ENCODE data around the gene ARL17A.
"Not testable (repeated sequence)": the region's sequence is repeated elsewhere in the genome, so short reads cannot be mapped to it uniquely, and the experiment has no call there.

ARL17A gene

DNA sequence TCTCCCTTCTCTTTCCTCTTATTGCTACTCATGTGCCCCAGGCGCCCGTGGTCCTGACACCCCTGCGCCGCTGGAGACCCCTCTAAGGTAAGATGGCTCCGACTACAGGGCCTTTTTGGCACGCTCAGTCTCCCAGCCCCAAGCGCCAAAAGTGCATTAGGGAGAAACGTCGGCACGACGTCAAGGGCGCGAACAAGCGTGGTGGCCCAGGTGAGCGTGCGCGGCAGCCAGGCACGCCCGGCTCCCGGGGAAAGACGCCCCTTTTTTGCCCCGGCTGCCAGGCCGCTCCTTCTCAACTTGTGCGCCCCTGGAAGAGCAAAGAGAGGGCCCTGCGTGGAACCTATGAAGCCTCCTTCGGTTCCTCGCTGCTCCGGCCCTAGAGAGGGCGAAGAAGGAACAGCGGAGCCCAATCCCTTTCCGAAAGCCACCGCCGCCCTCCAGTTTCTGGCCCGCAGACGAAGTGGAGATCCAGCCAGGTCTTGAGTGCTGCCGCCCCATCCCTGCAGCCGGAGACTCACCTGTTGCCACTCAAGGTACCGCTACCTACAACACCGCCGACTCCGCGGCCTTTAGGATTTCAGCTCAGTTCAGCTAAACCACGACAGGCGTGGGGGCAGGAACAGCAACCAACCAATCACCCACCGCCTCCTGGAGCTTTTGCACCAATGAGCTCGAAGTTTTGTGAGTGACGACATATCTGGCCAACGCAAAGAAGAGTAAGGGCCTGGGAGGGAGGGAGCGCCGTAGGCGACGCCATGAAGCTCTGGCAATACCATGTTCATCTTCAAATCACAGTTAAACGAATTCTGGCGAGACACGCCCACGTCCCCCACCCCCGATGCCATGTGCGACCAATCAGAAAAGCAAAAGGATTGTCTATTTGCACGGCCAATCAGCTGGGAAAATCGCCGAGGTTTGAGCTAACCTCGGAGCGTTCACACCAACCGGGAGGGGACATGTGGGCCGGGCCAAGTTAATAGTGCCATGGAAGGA, at the start of gene ARL17A:
TSS of gene ARL17A (minus strand) at position 609 of the 993 bp plus-strand sequence. CDS start 3,369 bp downstream, outside the sequence.
- in situ Hi-C loops (cut with HindIII; ENCODE audit: low sequenced_read_pairs), result not testable (repeated sequence)

DNA sequence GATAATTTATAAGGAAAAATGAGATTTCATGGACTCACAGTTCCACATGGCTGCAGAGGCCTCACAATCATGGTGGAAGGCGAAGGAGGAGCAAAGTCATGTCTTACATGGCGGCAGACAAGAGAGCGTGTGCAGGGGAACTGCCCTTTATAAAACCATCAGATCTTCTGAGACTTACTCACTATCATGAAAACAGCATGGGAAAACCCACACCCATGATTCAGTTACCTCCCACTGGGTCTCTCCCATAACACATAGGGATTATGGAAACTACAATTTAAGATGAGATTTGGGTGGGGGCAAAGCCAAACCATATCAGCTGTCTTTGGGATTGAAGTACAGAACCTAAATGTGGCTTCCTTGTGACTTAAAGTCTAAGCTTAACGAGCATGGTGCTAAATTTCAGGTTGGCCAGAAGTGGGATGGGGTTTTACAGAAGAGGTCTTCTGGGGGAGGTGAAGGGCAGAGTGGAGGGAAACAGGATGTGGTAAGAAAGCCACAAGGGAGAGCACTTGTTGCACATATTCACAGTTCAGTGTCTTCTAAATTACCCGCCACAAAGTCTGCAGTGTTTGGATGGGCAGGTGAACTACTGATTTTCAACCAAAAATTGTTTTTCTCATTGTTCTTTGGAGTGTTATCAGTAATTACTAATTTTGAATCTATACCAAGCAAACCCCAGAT, 49.4 kb upstream of the ARL17A start:
- in situ Hi-C loops (cut with HindIII; ENCODE audit: low sequenced_read_pairs), result not testable (repeated sequence)

DNA sequence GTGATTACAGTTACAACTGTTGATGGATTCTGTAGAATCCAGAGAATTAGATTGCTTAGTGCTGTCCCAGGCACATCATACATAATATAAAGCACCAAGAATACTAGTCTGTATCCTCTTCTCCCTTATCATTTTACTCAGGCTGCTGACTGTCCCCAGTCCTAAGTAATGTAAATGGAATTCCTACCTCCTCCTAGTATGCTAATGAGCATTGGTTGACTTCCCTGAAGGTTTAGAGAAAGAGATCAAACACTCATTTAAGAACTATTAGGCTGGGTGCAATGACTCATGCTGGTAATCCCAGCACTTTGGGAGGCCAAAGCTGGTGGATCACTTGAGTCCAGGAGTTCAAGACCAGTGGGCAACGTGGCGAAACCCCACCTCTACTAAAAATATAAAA, 48.0 kb upstream of the ARL17A start:
- in situ Hi-C loops (cut with HindIII; ENCODE audit: low sequenced_read_pairs), result not testable (repeated sequence)

DNA sequence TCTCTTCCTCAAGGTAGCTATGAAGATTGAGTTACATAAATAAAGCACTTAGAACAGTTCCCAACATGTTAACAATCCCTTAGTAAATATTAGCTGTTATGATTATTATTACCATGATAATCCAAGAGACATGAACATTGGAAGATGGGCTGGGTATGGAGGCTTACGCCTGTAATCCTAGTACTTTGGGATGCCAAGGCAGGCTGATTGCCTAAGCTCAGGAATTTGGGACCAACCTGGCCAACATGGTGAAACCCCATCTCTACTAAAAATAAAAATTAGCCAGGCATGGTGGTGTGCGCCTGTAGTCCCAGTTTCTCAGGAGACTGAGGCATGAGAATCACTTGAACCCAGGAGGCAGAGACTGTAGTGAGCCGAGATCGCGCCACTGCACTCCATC, 45.2 kb upstream of the ARL17A start:
- in situ Hi-C loops (cut with HindIII; ENCODE audit: low sequenced_read_pairs), result not testable (repeated sequence)

DNA sequence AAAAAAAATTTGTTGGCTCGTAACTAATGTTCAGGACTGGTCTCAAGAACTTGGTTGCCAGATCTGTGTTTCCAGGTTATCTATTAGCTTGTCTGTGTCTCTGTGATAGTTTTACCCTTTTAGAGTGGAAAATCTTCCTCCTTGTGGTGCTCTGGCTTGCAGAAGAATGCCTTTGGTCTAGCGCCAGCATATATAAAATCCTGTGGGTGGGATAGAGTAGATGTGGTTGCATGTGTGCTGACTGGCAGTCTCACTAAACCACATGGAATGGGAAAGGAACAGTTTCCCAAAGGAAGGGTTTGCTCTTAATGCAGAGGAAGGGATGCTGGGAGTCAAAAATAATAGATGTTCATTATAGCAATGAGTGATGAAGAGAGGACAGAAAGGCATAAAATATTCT, 44.3 kb upstream of the ARL17A start:
- in situ Hi-C loops (cut with HindIII; ENCODE audit: low sequenced_read_pairs), result not testable (repeated sequence)

DNA sequence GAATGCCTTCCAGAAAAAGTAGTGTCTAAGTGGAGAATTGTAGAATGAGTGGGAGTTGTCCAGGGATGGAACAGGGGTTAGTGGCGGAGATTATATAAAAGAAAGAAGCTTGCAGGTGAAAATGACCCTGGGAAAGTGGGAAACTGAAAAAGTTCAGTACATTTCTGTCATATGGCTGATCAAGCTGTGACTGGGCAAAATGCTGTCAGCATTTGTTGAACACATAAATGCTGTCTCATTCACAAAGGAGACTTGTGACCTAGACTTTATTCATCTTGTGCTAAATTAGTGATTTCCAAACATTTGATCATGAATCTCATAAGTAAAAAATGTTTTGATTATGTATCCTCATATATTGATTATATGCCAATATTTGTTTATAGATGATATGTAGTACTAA, 39.5 kb upstream of the ARL17A start:
- in situ Hi-C loops (cut with HindIII; ENCODE audit: low sequenced_read_pairs), result not testable (repeated sequence)

DNA sequence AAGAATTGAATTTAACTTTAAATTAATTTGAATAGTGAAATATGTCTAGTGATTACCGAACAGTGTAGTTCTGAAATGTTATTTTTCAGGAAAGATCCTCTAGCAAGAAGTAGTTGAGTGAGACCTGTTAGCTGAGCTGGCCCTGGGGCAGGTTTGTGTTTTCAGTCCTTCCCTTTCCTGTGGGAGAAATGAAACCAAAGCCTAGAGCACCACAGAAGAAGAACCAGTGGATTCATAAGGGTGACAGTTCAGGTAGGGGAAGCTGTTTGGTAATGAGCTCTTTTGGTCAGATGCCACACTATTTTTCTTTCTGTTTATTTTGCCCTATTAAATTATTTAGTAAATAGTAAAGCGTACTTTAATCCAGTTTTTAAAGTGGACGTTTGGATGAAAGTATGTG, 37.6 kb upstream of the ARL17A start:
- in situ Hi-C loops (cut with HindIII; ENCODE audit: low sequenced_read_pairs), result not testable (repeated sequence)

DNA sequence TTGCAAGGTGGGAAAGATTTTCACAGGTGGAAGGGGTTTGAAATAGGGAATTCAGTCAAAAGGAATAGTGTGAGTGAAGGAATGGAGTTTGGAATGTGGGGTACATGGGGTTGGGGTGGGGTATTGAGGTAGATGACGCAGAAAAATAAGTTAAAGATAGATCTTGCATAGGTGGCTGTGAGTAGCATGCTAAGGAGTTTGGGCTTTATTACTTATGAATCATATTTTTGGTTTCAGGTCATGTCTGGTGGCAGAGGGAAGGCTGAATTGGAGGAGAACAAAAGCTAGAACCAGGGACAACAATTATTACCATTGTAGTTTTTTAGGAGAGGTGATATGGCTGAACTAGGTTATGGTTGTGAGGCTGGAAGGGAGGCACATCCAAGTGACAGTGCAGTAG, 34.4 kb upstream of the ARL17A start:
- in situ Hi-C loops (cut with HindIII; ENCODE audit: low sequenced_read_pairs), result not testable (repeated sequence)

DNA sequence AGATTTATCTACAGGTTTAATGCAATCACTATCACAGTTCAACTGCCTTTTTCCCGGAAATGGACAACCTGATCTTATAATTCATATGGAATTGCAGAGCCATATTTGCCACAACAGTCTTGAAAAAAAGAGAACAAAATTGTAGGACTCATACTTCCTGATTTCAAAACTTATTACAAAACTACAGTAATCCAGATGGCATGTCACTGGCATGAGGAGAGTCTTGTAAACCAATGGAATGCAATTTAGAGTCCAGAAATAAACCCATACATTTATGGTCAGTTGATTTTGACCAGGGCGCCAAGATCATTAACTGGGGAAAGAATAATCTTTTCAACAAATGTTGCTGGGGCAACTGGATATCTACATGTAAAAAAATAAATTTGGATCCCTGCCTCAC, 31.8 kb upstream of the ARL17A start:
- in situ Hi-C loops (cut with HindIII; ENCODE audit: low sequenced_read_pairs), result not testable (repeated sequence)

DNA sequence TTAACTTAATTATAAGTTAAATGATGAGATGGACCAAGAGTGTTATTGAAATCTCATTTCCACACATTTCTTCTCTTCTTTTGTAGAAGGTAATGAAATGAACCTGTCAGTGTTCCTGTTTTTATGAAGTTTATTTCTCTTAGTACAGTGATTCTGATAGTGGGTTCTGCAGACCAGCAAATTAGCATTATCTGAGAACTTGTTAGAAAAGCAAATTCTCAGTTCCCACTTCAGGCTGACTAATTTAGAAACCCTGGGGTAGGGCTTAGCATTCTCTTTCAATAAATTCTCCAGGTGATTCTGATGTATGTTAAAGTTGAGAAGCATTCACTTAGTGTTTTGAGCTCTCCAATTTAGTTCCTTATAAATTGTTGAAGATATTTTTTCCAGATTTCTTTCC, 23.6 kb upstream of the ARL17A start:
- in situ Hi-C loops (cut with HindIII; ENCODE audit: low sequenced_read_pairs), result not testable (repeated sequence)

DNA sequence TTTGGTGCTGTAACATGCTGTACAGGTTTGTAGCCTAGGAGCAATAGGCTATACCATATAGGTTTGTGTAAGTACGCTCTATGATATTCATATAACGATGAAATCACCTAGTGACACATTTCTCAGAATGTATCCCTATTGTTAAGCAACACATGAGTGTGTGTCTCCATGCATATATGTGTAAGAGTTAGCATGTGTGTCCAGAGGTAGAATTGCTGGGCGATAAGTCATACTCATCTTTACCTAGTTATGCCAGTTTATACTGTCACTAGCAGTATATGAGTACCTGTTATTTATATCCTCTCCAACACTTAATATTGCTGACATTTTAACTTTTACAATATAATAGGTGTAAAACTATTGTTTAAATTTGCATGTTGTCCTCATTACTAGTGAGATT, 21.3 kb upstream of the ARL17A start:
- in situ Hi-C loops (cut with HindIII; ENCODE audit: low sequenced_read_pairs), result not testable (repeated sequence)

DNA sequence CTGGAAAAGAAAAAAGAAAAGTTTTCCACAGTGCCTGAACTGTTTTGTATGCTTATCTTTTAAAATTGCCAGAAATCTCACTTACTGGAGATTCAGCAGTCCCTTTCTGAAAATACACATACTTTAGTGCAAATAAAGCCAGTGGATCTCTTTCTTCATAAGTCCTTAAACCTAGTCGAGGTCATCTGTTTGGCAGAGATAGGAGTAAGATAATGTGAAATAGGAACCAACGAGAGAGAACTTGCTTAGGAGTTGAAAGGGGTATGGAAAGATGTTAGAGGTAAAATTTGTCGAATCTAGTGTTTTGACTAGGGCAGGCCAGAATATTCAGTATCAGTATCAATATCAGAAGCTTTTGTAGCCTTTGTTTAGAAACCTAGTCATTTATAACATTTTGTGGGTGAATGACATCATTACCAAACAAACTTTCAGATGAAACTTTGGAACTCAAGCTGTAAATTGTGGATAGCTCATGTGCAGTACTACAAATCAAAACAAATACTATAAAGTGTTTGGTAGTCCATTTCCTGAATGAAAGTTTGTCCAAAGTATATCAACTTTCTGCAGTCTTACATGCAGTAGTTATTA, 18.9 kb upstream of the ARL17A start:
- in situ Hi-C loops (cut with HindIII; ENCODE audit: low sequenced_read_pairs), result not testable (repeated sequence)

DNA sequence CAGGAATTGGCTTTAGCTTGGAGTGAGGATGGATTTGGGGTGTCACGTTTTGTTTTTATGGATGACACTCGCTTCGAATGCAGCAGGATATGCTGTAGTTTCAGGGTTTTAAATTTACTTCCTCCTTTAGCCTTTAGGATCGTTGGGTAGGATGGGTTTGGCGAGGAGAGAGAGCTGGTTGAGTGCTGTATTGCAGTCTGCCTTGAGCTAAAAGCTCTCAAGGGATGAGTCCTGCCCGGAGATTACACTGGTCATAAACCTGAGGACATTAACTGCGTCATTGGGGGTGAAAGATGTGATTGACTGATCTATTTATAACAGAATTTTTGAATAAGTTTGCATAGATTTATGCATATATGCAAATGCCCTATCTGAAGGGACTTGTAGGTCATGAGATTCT, 11.8 kb upstream of the ARL17A start:
- in situ Hi-C loops (cut with HindIII; ENCODE audit: low sequenced_read_pairs), result not testable (repeated sequence)

DNA sequence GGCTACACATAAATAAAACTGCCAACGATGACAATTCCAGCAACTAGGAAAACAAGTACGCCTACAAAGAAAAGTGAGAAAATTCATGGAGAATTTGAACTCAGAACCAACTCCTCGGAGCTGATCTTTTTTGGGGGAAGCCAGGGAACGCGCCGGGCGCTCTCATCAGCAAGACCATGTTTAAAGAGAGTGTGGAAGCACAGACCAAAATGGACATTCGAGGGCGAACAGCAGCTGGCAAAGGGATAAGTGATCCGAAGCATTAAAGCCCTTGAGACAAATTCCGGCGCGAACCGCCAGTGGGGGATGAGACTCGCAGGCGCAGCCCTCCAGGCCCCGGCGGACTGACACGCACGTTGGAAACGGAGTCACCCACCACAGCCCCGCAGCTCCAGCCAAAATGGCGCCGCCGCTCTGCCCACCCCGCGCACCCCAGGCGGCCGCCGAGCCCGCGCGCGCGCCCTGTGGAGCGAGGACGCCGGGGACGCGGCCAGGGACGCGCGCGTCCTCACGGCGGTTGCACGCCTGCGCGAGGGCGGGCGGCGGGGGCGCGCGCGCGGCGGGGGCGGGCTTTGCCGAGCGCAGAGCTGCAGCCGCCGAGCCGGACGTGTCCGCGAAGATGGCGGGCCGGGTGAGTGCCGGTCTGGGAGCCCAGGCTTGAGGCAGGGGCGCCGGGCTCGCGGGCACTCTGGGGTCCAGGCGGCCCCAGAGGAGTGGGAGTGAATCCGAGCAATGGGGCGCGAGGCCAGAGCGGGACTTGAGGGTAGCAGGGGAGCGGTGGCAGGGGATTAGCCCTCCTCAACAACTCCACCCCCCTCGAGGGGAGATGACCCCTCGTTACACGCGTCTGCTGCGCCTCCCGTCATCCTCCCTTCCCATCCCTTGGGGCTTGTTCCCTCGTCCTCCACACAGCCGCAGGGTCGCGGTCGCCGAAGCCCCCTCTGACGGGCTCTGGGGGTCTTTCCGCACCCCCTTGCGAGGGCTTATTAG, 11.0 kb upstream of the ARL17A start, which contains the start of gene NSF:
TSS of gene NSF (plus strand) at position 513 of the 990 bp plus-strand sequence. CDS start at position 620, 107 bp downstream.
- in situ Hi-C loops (cut with HindIII; ENCODE audit: low sequenced_read_pairs), result not testable (repeated sequence)

DNA sequence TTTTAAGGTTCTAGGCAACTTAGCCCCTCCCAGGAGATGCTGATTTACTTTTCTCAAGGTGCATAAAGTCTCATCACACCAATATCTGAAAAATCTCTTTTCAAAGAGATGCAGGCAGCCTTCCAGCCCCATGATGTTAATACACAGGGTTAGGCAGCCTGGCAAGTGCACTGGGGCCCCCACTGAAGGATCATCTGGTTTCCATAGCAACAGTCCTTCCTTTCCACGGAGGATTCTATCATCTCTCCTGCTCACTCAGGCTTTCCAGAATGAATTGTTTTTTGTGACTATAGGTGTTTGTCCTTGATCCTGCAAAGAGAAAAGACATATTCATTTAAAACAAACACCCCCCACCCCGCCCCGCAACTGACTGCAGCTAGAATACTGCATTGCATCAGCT, 6.0 kb upstream of the ARL17A start:
- in situ Hi-C loops (cut with HindIII; ENCODE audit: low sequenced_read_pairs), result not testable (repeated sequence)

DNA sequence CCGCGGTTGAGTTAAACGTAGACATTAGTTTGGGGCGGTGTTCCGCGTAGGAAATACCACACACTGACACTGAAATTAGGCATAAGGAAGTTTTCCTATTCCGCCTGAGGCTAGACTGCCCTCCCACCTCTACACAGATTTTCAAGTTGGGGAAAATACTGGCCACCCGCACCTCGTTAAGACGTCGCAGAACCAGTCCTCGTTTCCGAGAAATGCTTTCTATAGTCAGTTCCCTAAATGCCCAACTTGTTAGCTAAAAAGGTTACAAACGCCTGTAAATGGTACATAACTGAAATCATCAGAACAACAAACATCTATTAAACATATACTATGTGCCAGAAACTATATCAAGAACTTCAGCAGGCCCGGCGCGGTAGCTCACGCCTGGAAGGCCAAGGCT, 591 bp upstream of the ARL17A start:
- in situ Hi-C loops (cut with HindIII; ENCODE audit: low sequenced_read_pairs), result not testable (repeated sequence)

DNA sequence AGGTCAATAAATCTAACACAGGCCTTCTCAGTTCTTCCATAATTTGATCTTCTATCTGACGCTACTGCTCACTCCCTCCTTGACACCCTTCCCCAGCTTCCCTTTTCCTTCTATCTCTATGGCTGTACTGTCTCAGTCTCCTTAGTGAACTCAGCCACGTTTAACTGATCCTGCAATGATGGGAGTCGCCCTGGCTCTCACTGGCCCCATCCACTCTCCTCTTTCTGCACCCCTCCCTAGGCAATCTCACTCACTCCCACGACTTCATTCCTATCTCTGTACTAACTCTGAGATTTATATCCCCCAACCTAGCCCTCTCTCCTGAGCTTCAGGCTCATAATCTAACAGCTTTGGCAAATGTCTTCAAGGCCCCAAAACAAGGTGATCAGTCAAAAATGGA, 7.7 kb downstream of the ARL17A start:
- in situ Hi-C loops (cut with HindIII; ENCODE audit: low sequenced_read_pairs), result not testable (repeated sequence)

DNA sequence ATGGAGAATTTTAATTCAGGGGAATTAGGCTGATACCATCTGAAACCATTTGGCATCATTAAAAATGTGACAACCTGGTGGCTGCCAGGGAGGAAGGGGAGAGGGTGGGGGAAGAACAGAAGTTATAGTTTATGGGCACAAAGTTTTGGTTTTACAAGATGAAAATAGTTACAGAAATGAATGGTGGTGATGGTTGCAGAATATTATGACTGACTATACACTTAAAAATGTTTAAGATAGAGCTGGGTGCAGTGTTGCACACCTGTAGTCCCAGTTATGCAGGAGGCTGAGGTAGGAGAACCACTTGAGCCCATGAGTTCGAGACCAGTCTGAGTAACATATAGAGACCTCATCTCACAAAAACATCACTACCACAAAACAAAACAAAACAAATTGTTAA, 12.5 kb downstream of the ARL17A start:
- in situ Hi-C loops (cut with HindIII; ENCODE audit: low sequenced_read_pairs), result not testable (repeated sequence)

DNA sequence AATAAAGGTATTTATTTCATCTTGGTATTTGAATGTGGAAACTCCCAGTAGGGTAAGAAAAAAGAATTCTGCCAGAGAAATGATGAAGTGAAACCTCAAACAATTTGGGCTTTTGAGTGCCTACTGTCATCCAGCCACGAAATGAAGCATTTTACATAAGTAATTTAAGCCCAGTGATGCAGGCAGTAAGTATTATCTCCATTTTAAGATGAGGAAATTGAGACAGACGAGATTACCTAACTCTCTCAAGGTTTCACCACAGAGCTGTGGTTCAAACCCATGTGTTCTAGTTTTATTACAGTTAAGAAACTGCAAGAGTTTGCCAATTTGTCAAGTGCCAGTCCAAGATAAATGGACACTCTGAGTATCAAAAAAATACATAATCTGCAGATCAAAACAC, 13.2 kb downstream of the ARL17A start:
- in situ Hi-C loops (cut with HindIII; ENCODE audit: low sequenced_read_pairs), result not testable (repeated sequence)

DNA sequence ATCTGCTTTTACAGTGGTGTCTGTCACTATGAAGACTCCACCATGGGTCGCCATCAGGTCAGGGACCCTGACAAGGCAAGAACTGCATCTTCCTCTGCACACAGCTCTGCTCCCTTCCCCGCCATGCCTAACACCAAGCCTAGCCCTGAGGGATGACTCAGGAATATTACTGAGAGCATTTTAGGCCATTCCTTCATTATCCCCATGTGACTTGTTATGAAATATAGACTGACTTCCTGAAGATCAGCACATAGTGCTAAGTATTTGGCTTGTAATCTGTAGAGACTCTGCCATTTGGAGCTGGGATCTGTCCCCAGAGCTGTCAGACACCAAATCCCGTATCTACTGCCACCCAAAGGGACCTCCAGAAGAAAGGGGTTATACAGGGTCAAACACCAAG, 19.4 kb downstream of the ARL17A start:
- in situ Hi-C loops (cut with HindIII; ENCODE audit: low sequenced_read_pairs), result not testable (repeated sequence)
